Measurements from ENCODE around the gene PRMT9. TPM values are rescaled to one million over a fixed set of nuclear protein-coding genes. Genes with fewer than 3 reads are reported as not detected.

Gene PRMT9
- total and polyA plus RNA-seq, 4 donors = 4.1 to 23.9 (median 6.7) TPM

Other genes starting within 250 kb of the PRMT9 start
- gene EDNRA, start 203.1 kb downstream of the PRMT9 start, total RNA-seq = 10 to 100 TPM; 18.2 to 99.7 TPM
- 1 to 10 TPM; 3.7 to 4.0 TPM for gene EDNRA, start 203.1 kb downstream of the PRMT9 start, polyA plus RNA-seq
- gene TMEM184C, start 66.8 kb downstream of the PRMT9 start, total RNA-seq = 10 to 100 TPM; 31.2 to 33.7 TPM
- 10 to 100 TPM in 1 of 2 donors, 1 to 10 TPM in 1; 4.3 to 16.3 TPM for gene TMEM184C, start 66.8 kb downstream of the PRMT9 start, polyA plus RNA-seq
- 10 to 100 TPM; 23.6 to 25.0 TPM for gene ARHGAP10, start 47.9 kb upstream of the PRMT9 start, total RNA-seq
- 10 to 100 TPM in 1 of 2 donors, 1 to 10 TPM in 1; 9.1 to 11.4 TPM for gene ARHGAP10, start 47.9 kb upstream of the PRMT9 start, polyA plus RNA-seq